ENCODE data around the gene YARS2. TPM values are rescaled to one million over a fixed set of nuclear protein-coding genes. Genes with fewer than 3 reads are reported as not detected.

The YARS2 gene
- total and polyA plus RNA-seq, 11 donors, result 7.7 to 20.6 (median 14.2) TPM

- ATAC-seq (peak; percentile 33 to 62 (median 43)), DNase-seq (no peak)
- no peak overlapping the region for H3K4me3 ChIP-seq
- peak overlapping the region in 3 of 12 donors; percentile 27 to 41 (median 29) for H3K27ac ChIP-seq
- peaks cover 0 to 15% (median 0%) of the 10 kb centered on the region in 12 donors for H3K4me1 ChIP-seq
- no peaks in the 10 kb centered on the region for H3K9me3 ChIP-seq
- 36 to 52% (median 46%) methylated on average over 4 of the region's 4 CpGs for WGBS, 4 donors
- intact Hi-C loops (cut with DNase I), result no loop called here
- H3K36me3 ChIP-seq, result peaks cover 0 to 59% (median 6%) of the 10 kb centered on the region in 9 donors
- H3K27me3 ChIP-seq, result no peaks in the 10 kb centered on the region
- TF ChIP-seq CTCF (IDR thresholded peaks at IDR 0.05), result no peak
- TF ChIP-seq POLR2A (IDR thresholded peaks at IDR 0.05), result no peak
Measured at GRCh38 chr12:32794281-32794680, 38.6 kb upstream of the YARS2 start.

DNA sequence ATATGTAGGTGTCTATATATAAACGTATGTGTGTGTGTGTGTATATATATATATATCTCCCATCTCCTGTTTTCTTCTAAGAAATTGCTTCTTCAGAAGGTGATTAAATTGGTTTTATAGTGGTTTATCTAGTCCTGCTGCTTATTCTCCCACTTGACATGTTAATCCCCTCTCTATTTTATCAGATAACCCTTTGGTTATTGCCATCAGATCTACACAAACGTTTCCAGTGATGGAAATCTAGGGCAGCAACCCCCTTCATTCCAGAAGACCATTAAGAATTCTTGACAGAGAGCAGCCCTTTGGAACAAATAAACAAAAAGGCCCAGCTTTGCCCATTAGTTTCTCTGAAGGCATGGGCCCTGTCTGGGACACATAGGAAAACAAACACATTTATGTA is 34.2 kb upstream of the YARS2 start:
- no peak overlapping the region for H3K4me3 ChIP-seq
- peaks cover 0 to 43% (median 5%) of the 10 kb centered on the region in 9 donors for H3K36me3 ChIP-seq
- peaks cover 0 to 18% (median 0%) of the 10 kb centered on the region in 12 donors for H3K4me1 ChIP-seq
- intact Hi-C loops (cut with DNase I), result loop anchor here in 1 of 10 donors (10.0 kb wide), 1 partner anchor 105 kb away; the partner anchor contains the start of gene PKP2
- WGBS, 4 donors, result 30 to 46% (median 38%) methylated on average over 2 of the region's 2 CpGs
- no peak for TF ChIP-seq CTCF (IDR thresholded peaks at IDR 0.05)
- no peak for TF ChIP-seq POLR2A (IDR thresholded peaks at IDR 0.05)
- H3K27me3 ChIP-seq, result no peaks in the 10 kb centered on the region
- H3K9me3 ChIP-seq, result no peaks in the 10 kb centered on the region
- no peak overlapping the region for H3K27ac ChIP-seq
- no peak for DNase-seq
- no peak for ATAC-seq

DNA sequence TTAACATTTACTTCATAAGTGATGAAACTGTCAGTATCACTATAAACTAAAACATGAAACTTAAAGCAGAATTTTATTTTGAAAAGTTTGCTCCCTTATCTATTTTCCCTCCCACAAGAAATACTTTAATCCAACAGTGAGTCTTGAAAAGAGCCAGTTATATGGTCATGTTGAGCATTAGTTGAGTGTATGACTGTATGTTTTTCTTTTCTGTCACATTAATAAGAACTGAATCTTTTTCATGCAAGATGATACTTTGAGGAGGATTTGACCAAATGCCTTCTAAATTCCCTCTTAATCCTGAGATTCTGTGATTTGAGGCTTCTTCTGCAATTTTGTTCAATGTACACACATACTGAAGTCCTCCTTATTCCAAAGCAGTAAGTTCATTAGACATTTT is 33.7 kb upstream of the YARS2 start:
- intact Hi-C loops (cut with DNase I), result loop anchor here in 1 of 10 donors (10.0 kb wide), 1 partner anchor 105 kb away; the partner anchor contains the start of gene PKP2
- H3K4me3 ChIP-seq, result no peak overlapping the region
- peaks cover 0 to 13% (median 0%) of the 10 kb centered on the region in 12 donors for H3K4me1 ChIP-seq
- peaks cover 0 to 40% (median 5%) of the 10 kb centered on the region in 9 donors for H3K36me3 ChIP-seq
- H3K9me3 ChIP-seq, result no peaks in the 10 kb centered on the region
- no peaks in the 10 kb centered on the region for H3K27me3 ChIP-seq
- DNase-seq (no peak), ATAC-seq (no peak)
- no peak overlapping the region for H3K27ac ChIP-seq
- TF ChIP-seq POLR2A (IDR thresholded peaks at IDR 0.05) (no peak), CTCF (IDR thresholded peaks at IDR 0.05) (no peak)

GRCh38 chr12:32788405-32788804 is 32.7 kb upstream of the YARS2 start:
- no peak for ATAC-seq
- intact Hi-C loops (cut with DNase I), result loop anchor here in 1 of 10 donors (10.0 kb wide), 1 partner anchor 106 kb away; the partner anchor contains the start of gene PKP2
- no peak for TF ChIP-seq POLR2A (IDR thresholded peaks at IDR 0.05)
- TF ChIP-seq CTCF (IDR thresholded peaks at IDR 0.05), result no peak
- H3K9me3 ChIP-seq, result no peaks in the 10 kb centered on the region
- peaks cover 0 to 6% (median 0%) of the 10 kb centered on the region in 12 donors for H3K4me1 ChIP-seq
- peaks cover 0 to 40% (median 5%) of the 10 kb centered on the region in 9 donors for H3K36me3 ChIP-seq
- 76 to 87% (median 84%) methylated on average over 4 of the region's 4 CpGs for WGBS, 4 donors
- DNase-seq, result no peak
- H3K4me3 ChIP-seq, result no peak overlapping the region
- H3K27me3 ChIP-seq, result no peaks in the 10 kb centered on the region
- no peak overlapping the region for H3K27ac ChIP-seq

All from heart left ventricle (tissue), 16 donors.